ENCODE data around the gene IL22.

GRCh38 chr12:68267892-68268396, 14.5 kb upstream of the IL22 start:
- no peak for TF ChIP-seq CTCF (optimal IDR thresholded peaks at IDR 0.05 in 1 of 3, IDR thresholded peaks at IDR 0.05 in 1 of 3, conservative IDR thresholded peaks at IDR 0.05 in 1 of 3; ENCODE audit: extremely low read depth in 1 of 3, insufficient read depth in 2 of 3, low read length in 3 of 3)
- TF ChIP-seq EZH2 (IDR thresholded peaks at IDR 0.05; ENCODE audit: low read length) = no peak

Data from keratinocyte (primary cell).